Measurements from ENCODE around the gene MORN4. TPM values are rescaled to one million over a fixed set of nuclear protein-coding genes. Genes with fewer than 3 reads are reported as not detected.
A peak's percentile ranks its signal among the peaks of the same experiment; 100 is the strongest.

MORN4 gene
- total RNA-seq, 1 experiment from 2014 or later: 11.9 TPM

DNA sequence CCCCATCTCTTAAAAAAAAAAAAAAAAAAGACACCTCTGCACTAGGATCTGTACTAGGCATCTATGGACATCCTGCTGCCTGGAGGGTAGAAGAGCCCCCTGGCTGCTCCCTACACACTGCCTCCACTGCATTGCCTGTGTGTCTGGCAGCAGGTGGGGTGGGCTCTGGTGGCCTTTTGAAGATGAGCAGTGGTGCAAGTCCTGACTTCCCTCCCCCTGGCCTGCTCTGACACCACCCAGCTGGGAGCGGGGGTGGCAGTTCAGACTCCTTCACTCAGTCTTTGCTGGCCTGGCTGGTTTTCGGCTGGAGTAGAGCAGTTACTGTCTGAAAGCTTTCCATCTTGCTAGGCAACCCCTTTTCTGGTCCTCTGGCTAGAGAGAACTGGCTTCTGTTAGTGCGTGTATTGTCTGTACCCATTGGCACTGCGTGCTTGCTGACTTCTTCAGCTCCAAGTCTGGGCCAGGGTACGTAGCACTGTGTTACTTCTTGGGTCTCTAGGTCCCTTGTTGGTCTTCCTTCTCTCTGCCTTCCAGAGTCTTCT is 26.1 kb downstream of the MORN4 start:
- Histone ChIP-seq H2BK5ac (ENCODE audit: insufficient read length, low read length) (no peak overlapping the region), H3K4me1 (ENCODE audit: insufficient read depth, low read length) (no peaks in the 10 kb centered on the region), H2BK15ac (ENCODE audit: low read depth, low read length) (no peak overlapping the region), H3T11ph (ENCODE audit: low read length) (no peak overlapping the region), H3K27me3 (ENCODE audit: insufficient read depth, low read length) (no peaks in the 10 kb centered on the region), H3K18ac (ENCODE audit: insufficient read length, low read depth, low read length) (no peak overlapping the region), H4K8ac (replicated peaks; ENCODE audit: insufficient read length, low read depth, low read length) (no peak overlapping the region), H4K5ac (ENCODE audit: insufficient read length, low read depth, low read length) (no peak overlapping the region), H2BK12ac (ENCODE audit: insufficient read length, low read depth, low read length) (no peak overlapping the region), H2AFZ (ENCODE audit: low read length) (no peak overlapping the region), H3K56ac (ENCODE audit: insufficient read length, low read depth, low read length) (no peak overlapping the region), H3K9ac (ENCODE audit: extremely low read depth, insufficient read length, low read length) (no peak overlapping the region), H3K79me2 (ENCODE audit: insufficient read depth, low read length) (no peaks in the 10 kb centered on the region), H2BK20ac (ENCODE audit: low read depth, low read length, poor library complexity, severe bottlenecking) (no peak overlapping the region), H3K9me3 (ENCODE audit: control insufficient read depth, low read depth, low read length) (no peaks in the 10 kb centered on the region), H3K4me2 (ENCODE audit: insufficient read depth, insufficient read length, low read length) (no peak overlapping the region), H4K20me1 (ENCODE audit: control insufficient read depth, insufficient read depth, insufficient read length) (no peaks in the 10 kb centered on the region), H3K79me1 (ENCODE audit: insufficient read depth, low read depth, low read length, poor library complexity, severe bottlenecking) (no peaks in the 10 kb centered on the region), H2AK5ac (ENCODE audit: insufficient read length, low read length) (no peak overlapping the region), H2BK120ac (ENCODE audit: low read depth, low read length, poor library complexity, severe bottlenecking) (no peak overlapping the region), H4K91ac (ENCODE audit: insufficient read length, low read depth, low read length) (no peak overlapping the region), H3K23ac (ENCODE audit: insufficient read length, low read depth, low read length) (no peak overlapping the region), H3K23me2 (ENCODE audit: insufficient read length, low read depth, low read length, poor library complexity, severe bottlenecking) (no peaks in the 10 kb centered on the region), H3K27ac (ENCODE audit: insufficient read length, low read depth, low read length) (no peak overlapping the region), H3K14ac (ENCODE audit: insufficient read depth, low read length) (no peak overlapping the region), H3K4ac (ENCODE audit: low read depth, low read length) (no peak overlapping the region)
- Mint-ChIP-seq H3K4me1 (peaks cover 8 to 13% of the 10 kb centered on the region in 2 experiments), H3K27ac (peak overlapping the region in 2 of 3 experiments; percentile 45 to 51; a peak in 2 of 7 replicates), H3K4me3 (no peak overlapping the region), H3K27me3 (ENCODE audit: low read depth) (no peaks in the 10 kb centered on the region), H3K9me3 (no peaks in the 10 kb centered on the region), H3K36me3 (ENCODE audit: insufficient read depth in 1 of 3, low read depth in 3 of 3) (no peaks in the 10 kb centered on the region)
- DNase-seq: no peak
- TF ChIP-seq, protein P1, sequence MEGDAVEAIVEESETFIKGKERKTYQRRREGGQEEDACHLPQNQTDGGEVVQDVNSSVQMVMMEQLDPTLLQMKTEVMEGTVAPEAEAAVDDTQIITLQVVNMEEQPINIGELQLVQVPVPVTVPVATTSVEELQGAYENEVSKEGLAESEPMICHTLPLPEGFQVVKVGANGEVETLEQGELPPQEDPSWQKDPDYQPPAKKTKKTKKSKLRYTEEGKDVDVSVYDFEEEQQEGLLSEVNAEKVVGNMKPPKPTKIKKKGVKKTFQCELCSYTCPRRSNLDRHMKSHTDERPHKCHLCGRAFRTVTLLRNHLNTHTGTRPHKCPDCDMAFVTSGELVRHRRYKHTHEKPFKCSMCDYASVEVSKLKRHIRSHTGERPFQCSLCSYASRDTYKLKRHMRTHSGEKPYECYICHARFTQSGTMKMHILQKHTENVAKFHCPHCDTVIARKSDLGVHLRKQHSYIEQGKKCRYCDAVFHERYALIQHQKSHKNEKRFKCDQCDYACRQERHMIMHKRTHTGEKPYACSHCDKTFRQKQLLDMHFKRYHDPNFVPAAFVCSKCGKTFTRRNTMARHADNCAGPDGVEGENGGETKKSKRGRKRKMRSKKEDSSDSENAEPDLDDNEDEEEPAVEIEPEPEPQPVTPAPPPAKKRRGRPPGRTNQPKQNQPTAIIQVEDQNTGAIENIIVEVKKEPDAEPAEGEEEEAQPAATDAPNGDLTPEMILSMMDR (conservative IDR thresholded peaks at IDR 0.05): no peak
- WGBS (ENCODE audit: extremely low coverage, insufficient read length, low lambda C conversion rate): no CpG with 5 or more reads among the region's 5 CpGs

All from H9 (cell line).